ENCODE measurements around the gene PPP2R3B. TPM values are rescaled to one million over a fixed set of nuclear protein-coding genes. Genes with fewer than 3 reads are reported as not detected.
A peak's percentile ranks its signal among the peaks of the same experiment; 100 is the strongest.

PPP2R3B gene
- total RNA-seq, 2 experiments from 2014 or later: 25.5 to 30.6 TPM

DNA sequence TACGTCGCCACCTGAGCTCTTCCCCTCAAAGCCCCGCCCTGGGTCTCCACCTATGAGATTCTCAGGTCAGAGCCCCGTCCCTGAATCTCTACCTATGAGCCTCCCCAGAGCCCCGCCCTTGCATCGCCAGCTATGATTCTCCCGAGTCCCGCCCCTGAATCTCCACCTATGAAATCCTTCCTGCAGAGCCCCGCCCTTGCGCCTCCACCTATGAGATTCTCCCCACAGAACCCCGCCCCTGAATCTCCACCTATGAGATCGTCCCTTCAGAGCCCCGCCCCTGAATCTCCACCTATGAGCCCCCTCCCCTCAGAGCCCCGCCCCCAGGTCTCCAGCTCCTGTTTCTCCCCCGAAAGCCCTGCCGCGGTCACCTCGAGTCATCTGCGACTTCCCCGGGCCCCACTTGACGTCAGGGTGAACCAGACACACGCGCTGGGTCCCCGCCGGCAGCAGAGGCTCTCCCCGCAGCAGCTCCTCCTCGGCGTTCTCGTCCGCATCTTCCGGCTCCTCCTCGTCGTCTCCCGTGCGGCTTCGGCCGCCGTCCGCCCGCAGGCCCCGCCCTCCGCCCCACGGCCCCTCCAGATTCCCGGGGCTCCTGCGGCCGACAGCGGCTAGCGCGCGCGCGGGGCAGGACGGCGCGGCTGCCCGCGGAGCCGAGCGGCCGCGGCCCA lies 68.5 kb downstream of the PPP2R3B start:
- DNase-seq: peak; percentile 97

DNA sequence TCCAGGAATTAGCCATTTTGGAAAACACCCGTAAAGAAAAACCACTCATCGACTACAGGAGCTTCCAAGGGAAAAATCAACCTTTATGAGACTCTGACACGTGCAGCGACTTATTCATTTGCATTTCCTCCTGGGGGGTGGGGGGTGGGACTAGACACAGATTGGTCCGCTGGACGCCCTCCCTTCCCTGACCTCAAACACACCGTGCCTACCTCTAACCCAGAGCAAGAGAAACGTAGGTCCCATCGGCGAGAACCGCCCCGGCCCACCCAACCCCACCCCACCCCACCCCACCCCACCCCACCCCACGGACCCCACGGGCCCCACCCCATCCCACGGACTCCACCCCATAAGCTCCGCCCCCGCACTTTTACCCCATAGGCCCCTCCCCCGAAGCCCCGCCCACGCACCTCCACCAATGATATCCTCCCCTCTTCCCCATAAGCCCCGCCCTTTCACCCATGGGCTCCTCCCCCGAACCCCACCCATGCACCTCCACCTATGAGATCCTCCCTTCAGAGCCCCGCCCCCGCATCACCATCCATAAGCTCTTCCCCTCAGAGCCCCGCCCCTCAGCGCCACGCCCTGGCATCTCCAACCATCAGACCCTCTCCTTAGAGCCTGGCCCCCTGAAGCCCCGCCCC lies 69.2 kb downstream of the PPP2R3B start:
- H3K27me3 Mint-ChIP-seq: peaks cover 4% of the 10 kb centered on the region
- H3K36me3 Mint-ChIP-seq: peaks cover 15% of the 10 kb centered on the region
- H3K4me3 Mint-ChIP-seq: peak overlapping the region; percentile 87
- peak overlapping the region; percentile 97 for H3K27ac Mint-ChIP-seq
- no peaks in the 10 kb centered on the region for H3K9me3 Mint-ChIP-seq
- no peak for DNase-seq
- peaks cover 11% of the 10 kb centered on the region for H3K4me1 Mint-ChIP-seq

More for the DNA sequence above, 68.5 kb downstream of the PPP2R3B start:
- Mint-ChIP-seq H3K27me3 (peaks cover 4% of the 10 kb centered on the region), H3K4me1 (peaks cover 14% of the 10 kb centered on the region), H3K36me3 (peaks cover 14% of the 10 kb centered on the region), H3K4me3 (peak overlapping the region; percentile 87), H3K27ac (peak overlapping the region; percentile 97), H3K9me3 (no peaks in the 10 kb centered on the region)

DNA sequence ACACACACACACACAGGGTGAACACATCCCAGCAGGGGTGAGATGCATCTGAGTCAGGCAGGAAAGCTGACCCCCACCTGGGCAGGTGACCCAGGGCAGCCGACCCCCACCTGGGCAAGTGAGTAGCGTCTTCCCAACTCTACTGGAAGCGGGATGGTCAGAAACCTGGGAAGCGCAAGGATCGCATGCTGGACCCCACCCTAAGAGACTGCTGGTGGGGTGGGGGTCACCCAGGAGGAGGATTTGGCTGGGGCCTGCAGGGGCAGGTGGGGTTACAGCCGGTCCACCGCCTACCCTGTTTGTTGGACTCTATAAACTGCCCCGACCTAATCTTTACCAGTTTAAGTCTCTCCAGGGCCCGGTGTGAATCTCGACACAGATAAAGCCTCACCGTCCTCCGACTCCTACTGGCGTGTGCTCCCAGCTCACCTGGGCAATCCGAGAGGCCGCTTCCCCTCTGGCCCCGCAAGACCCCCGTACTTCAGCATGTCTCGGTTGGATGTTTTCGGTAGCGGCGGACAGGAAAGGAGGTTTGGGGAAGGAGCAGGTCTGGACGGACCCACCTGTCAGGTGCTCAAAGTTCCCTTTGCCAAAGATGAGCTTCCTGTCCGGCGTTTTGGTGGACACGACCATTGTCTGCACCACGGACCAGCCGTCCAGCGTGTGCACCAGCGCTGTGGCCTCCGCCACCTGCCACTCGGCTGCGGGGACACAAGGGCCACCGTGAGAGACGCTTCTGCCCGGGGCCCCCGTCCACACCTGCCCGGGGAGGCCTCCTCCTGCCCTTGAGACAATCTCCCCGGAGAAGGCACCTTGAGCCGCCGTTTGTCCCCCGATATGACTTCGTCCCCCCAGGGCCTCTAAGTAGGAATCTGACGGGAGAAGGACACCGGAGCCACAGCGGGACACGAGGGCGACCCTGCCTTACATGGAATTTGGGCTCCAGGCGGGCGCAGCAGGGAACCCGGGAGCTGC lies 70.1 kb downstream of the PPP2R3B start:
- Mint-ChIP-seq H3K4me1 (peaks cover 10% of the 10 kb centered on the region), H3K9me3 (no peaks in the 10 kb centered on the region), H3K27ac (peak overlapping the region; percentile 58), H3K27me3 (peaks cover 4% of the 10 kb centered on the region), H3K36me3 (peaks cover 21% of the 10 kb centered on the region), H3K4me3 (peak overlapping the region; percentile 59)
- DNase-seq: no peak

DNA sequence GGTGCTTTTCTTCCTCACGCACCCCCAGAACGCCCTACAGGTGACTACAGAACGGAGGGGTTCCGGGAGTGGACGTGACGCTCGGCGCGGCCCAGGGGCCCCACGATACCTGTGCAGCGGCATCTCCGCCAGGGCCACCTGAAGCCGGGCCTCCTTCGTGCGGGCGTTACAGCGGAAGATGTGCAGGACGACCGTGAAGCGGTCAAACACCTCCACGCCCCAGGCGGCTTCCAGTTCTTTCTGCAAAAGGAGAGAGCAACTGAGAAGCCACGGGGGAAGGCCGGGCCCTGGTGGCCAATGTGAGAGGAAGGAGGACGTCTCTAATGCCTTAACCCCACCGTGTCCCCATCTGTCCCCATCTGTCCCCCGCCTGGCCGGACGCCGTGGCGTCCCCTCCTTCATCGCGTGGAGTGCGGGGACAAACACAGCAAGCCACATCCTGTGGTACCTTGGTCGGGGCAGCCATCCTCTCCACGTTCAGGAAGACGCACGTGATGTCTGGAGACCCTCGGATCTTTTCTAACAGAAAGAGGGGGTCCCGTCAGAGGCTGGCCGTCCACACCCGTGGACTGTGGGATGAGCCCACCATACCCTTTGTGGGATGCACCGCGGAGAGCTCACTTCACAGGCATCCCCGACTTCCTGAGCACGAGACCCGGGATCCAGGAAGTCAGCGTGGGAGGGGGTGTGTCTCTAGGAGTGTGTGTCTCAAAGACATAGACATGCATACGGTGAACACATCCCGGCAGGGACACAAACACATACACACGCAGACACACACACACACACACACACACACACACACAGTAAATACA lies 71.7 kb downstream of the PPP2R3B start:
- Mint-ChIP-seq H3K4me3 (no peak overlapping the region), H3K4me1 (peaks cover 6% of the 10 kb centered on the region), H3K27me3 (peaks cover 4% of the 10 kb centered on the region), H3K9me3 (no peaks in the 10 kb centered on the region), H3K36me3 (peaks cover 21% of the 10 kb centered on the region), H3K27ac (no peak overlapping the region)
- DNase-seq: no peak

DNA sequence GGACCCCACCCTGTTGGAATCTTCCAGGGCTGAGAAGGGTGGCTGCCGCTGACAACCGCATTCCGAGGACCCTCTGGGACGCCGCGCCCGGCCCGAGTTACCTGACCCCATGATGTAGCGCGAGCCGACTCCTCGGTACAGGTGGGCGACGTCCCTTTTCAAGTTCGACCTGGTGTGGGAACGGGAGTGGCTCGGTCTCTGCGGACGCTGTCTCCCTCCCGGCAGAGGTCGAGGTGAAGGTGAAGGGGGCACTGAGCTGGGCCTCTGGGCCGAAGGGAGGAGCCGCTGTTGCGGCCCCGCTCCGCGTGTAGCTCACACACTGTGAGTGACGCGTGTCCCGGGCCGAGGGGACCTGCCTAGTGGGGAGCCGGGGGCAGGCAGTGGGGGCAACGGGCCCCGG lies 72.7 kb downstream of the PPP2R3B start:
- peaks cover 21% of the 10 kb centered on the region for H3K36me3 Mint-ChIP-seq
- H3K4me1 Mint-ChIP-seq: peaks cover 6% of the 10 kb centered on the region
- H3K9me3 Mint-ChIP-seq: no peaks in the 10 kb centered on the region
- no peak overlapping the region for H3K27ac Mint-ChIP-seq
- H3K4me3 Mint-ChIP-seq: no peak overlapping the region
- no peak for DNase-seq
- H3K27me3 Mint-ChIP-seq: peaks cover 4% of the 10 kb centered on the region

GRCh38 chrX:313546-313945 lies 73.2 kb downstream of the PPP2R3B start:
- Mint-ChIP-seq H3K4me1 (peaks cover 6% of the 10 kb centered on the region), H3K27me3 (peaks cover 4% of the 10 kb centered on the region), H3K9me3 (no peaks in the 10 kb centered on the region), H3K4me3 (no peak overlapping the region), H3K27ac (no peak overlapping the region), H3K36me3 (peaks cover 21% of the 10 kb centered on the region)
- DNase-seq: no peak

DNA sequence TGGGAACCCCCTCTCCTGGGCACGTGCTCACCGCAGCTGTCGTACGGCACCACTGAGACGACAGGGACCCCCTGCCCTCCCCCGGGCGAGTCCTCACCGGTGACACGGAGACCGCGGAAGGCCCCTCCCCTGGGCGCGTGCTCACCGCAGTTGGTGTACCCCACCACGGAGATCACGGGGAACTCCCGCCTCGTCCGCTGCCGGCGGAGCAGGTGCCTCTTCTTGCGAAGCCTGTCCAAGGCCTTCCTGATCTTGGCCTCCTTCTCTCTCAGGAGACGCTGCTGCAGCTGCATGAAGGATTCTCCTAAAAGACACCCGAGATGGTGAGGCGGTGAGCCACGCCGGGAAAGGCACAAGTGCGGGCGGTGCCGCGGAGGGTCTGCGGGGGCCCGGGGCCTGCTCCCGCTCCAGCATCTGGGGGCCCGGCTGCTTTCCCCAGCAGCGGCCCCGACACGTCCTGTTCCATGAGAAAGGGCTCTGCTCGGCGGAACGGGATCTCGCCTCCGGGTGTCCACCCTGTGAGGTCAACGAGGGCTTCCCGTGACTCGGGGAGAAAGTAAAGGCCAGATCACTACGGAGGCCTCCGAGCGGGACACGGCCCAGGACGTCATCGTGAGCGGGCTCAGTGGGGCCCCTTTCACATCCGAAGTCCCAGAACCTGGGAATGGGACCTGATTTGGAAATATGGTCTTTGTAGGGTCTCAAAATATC lies 73.9 kb downstream of the PPP2R3B start:
- no peaks in the 10 kb centered on the region for H3K9me3 Mint-ChIP-seq
- H3K27ac Mint-ChIP-seq: no peak overlapping the region
- no peak for DNase-seq
- no peak overlapping the region for H3K4me3 Mint-ChIP-seq
- no peaks in the 10 kb centered on the region for H3K27me3 Mint-ChIP-seq
- H3K36me3 Mint-ChIP-seq: peaks cover 24% of the 10 kb centered on the region
- peaks cover 2% of the 10 kb centered on the region for H3K4me1 Mint-ChIP-seq

DNA sequence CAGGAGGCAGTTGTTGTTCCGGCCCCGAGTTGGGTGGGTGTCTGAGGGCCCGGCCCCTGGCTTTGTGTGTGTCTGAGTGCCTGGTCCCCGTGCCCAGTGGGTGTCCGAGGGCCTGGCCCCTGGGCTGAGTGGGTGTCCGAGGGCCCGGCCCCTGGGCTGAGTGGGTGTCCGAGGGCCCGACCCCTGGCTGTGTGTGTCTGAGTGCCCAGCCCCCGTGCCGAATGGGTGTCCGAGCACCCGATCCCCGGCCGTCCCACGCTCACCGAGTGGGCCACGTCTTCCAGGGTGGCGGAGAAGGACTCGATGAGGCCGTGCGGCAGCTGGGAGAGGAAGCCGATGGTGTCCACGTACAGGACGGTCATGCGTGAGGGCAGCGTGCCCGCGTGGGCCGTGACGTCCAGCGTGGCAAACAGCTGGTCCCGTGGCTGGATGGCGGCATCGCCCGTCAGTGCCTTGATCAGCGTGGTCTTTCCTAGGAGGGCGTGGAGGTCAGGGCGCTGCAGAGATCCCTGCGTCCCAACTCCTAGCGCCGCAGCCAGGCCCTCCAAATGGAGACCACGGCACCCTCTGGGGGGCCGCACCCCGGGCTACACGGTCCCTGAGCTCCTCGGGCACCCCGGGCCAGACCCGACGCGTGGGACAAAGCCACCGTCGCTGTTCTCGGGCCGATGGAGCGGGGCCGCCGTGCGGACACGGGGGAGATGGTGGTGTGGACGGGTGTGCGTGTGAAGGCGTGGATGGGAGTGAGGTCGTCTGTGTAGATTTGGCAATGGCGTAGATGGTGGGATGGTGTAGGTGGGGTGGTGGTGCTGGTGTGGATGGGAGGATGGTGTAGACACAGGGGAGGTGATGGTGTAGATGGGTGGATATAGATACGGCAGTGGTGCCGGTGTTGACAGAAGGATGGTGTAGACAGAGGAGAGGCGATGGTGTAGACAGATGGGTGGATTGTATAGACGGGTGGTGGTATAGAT lies 75.3 kb downstream of the PPP2R3B start:
- no peaks in the 10 kb centered on the region for H3K4me1 Mint-ChIP-seq
- no peak for DNase-seq
- H3K27me3 Mint-ChIP-seq: no peaks in the 10 kb centered on the region
- H3K36me3 Mint-ChIP-seq: peaks cover 26% of the 10 kb centered on the region
- H3K27ac Mint-ChIP-seq: no peak overlapping the region
- H3K4me3 Mint-ChIP-seq: no peak overlapping the region
- H3K9me3 Mint-ChIP-seq: no peaks in the 10 kb centered on the region

GRCh38 chrX:310621-311155 lies 76.0 kb downstream of the PPP2R3B start:
- Mint-ChIP-seq H3K9me3 (no peaks in the 10 kb centered on the region), H3K4me1 (no peaks in the 10 kb centered on the region), H3K27me3 (no peaks in the 10 kb centered on the region), H3K4me3 (no peak overlapping the region), H3K36me3 (peaks cover 33% of the 10 kb centered on the region), H3K27ac (no peak overlapping the region)
- DNase-seq: no peak

- Mint-ChIP-seq H3K4me1 (no peaks in the 10 kb centered on the region), H3K9me3 (no peaks in the 10 kb centered on the region), H3K36me3 (peaks cover 41% of the 10 kb centered on the region), H3K27me3 (no peaks in the 10 kb centered on the region), H3K27ac (no peak overlapping the region), H3K4me3 (no peak overlapping the region)
- no peak for DNase-seq
Observed at GRCh38 chrX:308821-309520, 77.7 kb downstream of the PPP2R3B start.

- Mint-ChIP-seq H3K27ac (no peak overlapping the region), H3K27me3 (no peaks in the 10 kb centered on the region), H3K36me3 (peaks cover 45% of the 10 kb centered on the region), H3K4me3 (no peak overlapping the region), H3K4me1 (no peaks in the 10 kb centered on the region), H3K9me3 (peaks cover 2% of the 10 kb centered on the region)
- no peak for DNase-seq
Observed at GRCh38 chrX:307261-308111, 79.2 kb downstream of the PPP2R3B start.
